HG02981 (cell line): ENCODE results near the gene NYAP1.
"Not testable (repeated sequence)": the region's sequence is repeated elsewhere in the genome, so short reads cannot be mapped to it uniquely, and the experiment has no call there.

Source experiments
- ATAC-seq: cut with Tn5 transposase; IDR thresholded peaks from one replicate; pipeline ENCODE4 v1.9.1; 2021; ENCODE audit warnings: mild to moderate bottlenecking, moderate library complexity; ENCODE audit not compliant: unreplicated experiment

The NYAP1 gene

DNA sequence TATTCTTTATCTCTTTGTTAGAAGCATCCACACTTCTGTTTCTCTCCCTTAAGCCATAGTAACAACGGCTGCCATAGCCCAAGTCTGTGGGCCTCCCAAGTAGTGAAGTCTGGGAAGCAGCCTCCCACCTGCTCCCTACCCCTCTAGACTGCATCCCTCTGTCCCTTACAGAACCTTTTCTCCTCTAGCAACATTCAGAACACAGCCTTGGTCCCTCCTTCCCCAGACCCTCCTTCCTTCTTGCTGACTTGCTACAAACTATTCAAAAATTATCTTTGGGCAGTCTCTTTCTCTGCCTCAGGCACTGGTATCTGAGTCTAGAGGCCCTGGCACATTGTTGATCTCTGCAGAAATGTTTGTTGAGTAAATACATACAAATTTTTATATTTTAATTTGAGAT, 2.3 kb upstream of the NYAP1 start:
- ATAC-seq, result no peak

- ATAC-seq, result no peak
These were observed 1.0 kb upstream of the NYAP1 start for GRCh38 chr7:100482728-100483089.

DNA sequence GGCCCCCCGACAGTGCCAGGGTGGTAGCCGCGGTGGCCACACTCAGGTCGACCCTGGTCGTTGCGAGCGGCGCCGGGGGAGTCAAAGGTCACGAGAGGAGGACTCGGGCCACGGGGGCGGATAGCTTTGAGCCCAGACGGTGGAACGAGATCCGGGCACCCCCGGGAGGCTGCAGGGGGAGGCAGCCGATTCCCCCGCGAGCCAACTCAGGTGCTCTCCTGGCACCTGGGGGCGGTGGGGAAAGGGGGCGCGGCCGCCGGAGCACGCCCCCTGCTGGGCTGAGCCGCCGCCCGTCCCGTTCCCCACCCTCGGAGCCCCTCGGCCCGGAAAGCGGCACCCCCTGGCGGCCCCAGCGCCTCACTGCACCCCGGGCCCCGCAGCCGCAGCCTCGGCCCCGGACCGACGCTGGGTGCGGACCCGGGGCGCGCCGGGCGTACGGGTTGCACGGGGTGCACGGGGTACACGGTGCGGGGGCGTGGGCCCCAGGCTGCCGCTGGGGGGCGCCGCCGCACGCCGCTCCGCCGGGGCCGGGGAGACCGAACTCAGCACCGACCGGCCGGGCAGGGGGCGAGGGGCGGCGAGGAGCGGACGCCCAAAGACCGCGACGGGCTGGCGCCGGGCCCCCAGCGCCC, 521 bp upstream of the NYAP1 start:
- peak; percentile 41 for ATAC-seq

- no peak for ATAC-seq
These were observed 932 bp downstream of the NYAP1 start for GRCh38 chr7:100484673-100485045.

DNA sequence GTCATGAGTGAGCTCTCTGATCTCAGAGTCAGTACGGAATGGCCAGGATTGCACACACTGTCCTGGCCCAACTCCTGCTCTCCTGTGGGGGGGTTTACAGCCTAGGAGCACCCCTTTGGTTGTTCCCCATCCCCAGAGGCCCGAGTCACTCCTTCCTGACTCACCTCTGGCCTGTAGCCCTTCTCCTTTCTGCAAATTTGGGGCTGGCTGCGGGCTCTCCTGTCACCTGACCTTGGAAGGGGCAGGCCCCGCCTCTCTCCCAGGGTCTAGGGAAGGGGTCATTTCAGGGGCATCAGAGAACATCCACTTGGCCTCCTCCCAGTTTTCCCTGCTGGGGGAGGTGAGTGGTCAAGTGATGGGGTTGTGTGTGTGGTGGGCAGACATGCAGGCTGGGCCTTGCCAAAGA, 1.7 kb downstream of the NYAP1 start:
- ATAC-seq, result no peak

DNA sequence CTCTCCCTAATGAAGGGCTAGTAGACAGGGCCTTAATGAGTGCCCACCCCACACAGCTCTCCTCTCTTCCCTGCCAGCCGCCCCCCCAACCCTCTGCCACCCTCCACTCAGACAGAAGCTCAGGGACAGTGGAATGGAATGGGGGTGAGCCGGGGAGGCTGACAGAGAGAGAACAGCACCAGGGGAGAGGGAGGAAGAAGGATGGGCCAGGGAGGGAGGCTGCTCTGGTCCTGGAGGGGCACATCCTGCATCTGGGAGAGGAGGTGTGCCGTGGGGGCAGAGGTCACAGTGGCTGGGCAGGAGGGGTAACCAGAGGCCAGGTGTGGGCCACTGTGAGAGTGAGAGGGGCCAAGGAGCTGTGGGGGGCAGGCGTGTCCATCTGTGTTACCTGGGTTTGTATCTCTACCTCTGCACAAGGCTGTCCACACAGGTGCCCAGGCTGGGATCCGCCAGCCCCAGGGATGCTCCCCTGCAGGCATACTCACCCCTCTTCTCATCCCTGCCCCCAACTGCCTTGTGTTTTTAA, 2.4 kb downstream of the NYAP1 start:
- no peak for ATAC-seq

DNA sequence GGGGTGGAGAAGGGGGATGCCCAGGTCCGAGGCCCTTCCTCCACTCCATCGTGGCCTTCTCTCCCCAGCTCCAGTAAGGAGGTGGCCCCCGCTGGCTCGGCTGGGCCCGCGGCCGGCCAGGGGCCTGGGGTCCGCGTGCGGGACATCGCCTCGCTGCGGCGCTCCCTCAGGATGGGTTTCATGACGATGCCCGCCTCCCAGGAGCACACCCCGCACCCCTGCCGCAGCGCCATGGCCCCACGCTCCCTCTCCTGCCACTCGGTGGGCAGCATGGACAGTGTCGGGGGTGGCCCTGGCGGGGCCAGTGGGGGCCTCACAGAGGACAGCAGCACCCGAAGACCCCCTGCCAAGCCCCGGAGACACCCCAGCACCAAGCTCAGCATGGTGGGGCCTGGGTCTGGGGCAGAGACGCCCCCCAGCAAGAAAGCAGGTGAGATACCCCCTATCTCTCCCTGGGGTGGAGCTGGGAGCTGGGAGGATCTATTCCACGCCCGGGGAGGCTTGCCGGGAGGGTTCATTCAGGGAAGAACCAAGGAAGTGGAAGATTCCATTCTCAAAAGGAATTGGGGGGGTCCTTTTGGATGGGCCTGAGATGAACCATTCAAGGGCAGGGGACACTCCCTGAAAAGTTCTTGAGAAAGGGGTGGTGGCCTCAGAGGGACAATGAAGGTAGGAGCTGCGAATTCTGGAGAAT, 3.2 kb downstream of the NYAP1 start:
- ATAC-seq, result no peak

- ATAC-seq, result no peak
These were observed 4.8 kb downstream of the NYAP1 start for GRCh38 chr7:100488333-100489095.

DNA sequence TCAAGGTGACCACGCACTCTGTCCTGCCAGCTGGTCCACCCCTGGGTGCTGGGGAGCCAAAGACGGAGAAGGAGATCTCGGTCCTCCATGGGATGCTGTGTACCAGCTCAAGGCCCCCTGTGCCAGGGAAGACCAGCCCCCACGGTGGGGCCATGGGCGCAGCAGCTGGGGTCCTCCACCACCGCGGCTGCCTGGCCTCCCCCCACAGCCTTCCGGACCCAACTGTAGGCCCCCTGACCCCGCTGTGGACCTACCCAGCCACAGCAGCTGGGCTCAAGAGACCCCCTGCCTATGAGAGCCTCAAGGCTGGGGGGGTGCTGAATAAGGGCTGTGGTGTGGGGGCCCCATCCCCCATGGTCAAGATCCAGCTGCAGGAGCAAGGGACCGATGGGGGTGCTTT, 5.4 kb downstream of the NYAP1 start:
- no peak for ATAC-seq

GRCh38 chr7:100489824-100490223, 6.1 kb downstream of the NYAP1 start:
- ATAC-seq, result no peak

- ATAC-seq, result no peak
These were observed 6.9 kb downstream of the NYAP1 start for GRCh38 chr7:100490483-100491191.

DNA sequence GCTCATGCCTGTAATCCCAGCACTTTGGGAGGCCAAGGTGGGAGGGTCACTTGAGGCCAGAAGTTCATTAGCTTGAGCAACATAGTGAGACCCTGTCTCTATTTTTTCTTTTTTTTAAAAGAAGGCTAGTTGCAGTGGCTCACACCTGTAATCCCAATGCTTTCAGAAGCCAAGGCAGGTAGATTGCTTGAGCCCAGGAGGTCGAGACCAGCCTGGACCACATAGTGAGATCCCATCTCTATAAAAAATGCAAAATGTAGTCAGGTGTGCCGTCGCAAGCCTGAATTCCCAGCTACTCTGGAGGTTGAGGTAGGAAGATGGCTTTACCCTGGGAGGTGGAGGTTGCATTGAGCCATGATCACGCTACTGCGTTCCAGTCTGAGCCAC, 7.5 kb downstream of the NYAP1 start:
- ATAC-seq, result no peak

DNA sequence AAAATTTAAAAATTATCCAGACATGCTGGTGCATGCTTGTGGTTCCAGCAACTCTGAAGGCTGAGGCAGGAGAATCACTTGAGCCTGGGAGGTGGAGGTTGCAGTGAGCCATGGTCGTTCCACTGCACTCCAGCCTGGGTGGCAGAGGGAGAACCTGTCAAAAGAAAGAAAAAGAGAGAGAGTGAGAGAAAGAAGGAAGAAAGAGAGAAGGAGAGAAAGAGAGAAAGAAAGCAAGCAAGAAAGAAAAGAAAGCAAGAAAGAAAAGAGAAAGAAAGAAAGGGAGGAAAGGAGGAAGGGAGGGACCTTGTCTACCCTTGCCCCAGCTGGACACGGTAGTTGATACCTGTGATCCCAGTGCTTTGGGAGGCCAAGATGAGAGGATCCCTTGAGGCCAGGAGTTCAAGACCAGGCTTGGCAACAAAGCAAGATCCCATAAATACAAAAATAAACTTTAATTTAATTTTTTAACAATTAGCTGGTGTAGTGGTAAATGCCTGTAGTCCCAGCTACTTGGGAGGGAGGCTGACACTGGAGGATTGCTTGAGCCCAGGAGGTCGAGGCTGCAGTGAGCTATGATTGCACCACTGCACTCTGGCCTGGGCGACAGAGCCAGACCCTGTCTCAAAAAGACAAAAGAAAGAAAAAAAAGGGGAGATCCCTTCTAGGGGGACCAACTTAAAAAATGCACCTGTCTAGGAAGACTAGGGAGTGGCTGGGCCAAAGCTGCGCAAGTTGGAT, 9.2 kb downstream of the NYAP1 start:
- no peak for ATAC-seq

GRCh38 chr7:100493476-100494264, 9.9 kb downstream of the NYAP1 start:
- ATAC-seq, result no peak

DNA sequence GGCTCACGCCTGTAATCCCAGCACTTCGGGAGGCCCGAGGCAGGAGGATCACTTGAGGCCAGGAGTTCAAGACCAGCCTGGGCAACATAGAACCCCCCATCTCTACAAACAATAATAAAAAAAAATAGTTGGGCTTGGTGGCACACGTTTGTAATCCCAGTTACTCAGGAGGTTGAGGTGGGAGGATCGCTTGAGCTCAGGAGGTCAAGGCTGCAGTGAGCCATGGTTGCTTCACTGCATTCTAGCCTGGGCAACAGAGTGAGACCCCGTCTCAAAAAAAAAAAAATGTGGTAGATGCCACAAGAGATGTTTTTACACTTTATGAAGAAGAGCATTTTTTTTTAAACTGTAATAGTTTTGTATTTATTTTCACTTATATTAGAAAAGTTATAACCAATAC, 12.8 kb downstream of the NYAP1 start:
- no peak for ATAC-seq

DNA sequence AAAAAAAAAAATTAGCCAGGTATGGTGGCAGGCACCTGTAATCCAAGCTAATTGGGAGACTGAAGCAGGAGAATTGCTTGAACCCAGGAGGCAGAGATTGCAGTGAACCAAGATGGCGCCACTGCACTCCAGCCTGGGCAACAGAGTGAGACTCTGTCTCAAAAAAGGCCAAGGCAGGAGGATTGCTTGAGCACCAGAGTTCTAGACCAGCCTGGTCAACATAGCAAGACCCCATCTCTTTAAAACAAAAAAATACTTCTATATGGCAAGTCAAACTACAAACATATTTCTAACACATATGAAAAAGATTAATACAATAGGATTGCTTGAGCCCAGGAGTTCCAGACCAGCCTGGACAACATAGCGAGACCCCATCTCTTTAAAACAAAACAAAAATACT, 17.0 kb downstream of the NYAP1 start:
- not testable (repeated sequence) for ATAC-seq

DNA sequence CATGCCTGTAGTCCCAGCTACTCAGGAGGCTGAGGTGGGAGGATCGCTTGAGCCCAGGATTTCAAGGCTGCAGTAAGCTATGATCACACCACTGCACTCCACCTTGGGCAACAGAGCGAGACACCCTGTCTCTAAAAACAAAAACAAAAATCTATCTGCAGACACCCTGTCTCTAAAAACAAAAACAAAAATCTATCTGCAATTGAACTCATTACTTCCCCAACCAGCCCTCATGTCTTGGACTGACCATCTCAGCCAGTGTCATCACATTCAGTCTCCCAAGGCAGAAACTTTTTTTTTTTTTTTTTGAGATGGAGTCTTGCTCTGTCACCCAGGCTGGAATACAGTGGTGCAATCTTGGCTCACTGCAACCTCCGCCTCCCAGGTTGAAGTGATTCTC, 20.3 kb downstream of the NYAP1 start:
- not testable (repeated sequence) for ATAC-seq

DNA sequence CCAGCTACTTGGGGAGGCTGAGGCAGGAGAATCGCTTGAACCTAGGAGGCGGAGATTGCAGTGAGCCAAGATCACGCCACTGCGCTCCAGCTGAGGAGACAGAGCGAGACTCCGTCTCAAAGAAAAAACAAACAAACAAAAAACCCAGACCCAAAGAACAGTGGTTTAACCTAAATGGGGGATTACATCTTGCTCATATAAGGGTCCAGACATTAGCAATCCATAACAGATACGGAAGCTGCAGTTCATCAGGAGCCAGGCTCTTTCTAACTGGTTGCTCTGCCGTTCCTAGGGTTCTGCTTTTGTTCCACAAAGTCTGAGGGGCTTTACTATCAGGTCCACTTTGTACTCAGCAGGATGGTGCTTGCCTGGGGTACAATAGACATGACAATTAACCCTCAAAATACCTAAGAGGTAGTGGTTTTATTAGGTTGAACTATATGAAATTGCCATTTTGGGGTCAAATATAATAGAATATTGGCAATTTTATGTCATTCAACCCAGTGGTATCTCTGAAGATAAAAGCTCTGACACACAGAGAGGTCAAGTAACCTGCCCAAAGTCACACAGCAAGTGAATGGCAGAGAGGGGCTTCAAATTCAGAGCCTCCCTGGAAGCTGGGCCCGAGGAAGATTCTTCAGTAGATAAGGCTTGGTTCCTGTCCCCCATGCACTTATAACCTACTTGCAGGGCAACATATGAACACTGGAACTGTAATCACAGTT, 21.3 kb downstream of the NYAP1 start:
- ATAC-seq, result no peak

GRCh38 chr7:100506356-100506923, 22.7 kb downstream of the NYAP1 start:
- ATAC-seq, result no peak
